Testis (tissue), 3 donors: ENCODE results near the gene SNX14. TPM values are rescaled to one million over a fixed set of nuclear protein-coding genes. Genes with fewer than 3 reads are reported as not detected.

Experiments
- DNase-seq: peaks from one replicate; pipeline ENCODE4 v3.0.0-alpha.2; 2019
- H3K27ac ChIP-seq, 2 donors: fragments of 200-600 bp; sonication (generic); one replicate each; pipeline ENCODE4 v1.5.1; 2019
- H3K27me3 ChIP-seq: fragments of 200-600 bp; sonication (generic); one replicate; pipeline ENCODE4 v1.5.1; 2019
- H3K36me3 ChIP-seq: fragments of 200-600 bp; sonication (generic); one replicate; pipeline ENCODE4 v1.5.1; 2017; ENCODE audit warnings: low read depth; ENCODE audit errors: missing control alignments
- H3K4me1 ChIP-seq: fragments of 200-600 bp; sonication (generic); one replicate; pipeline ENCODE4 v1.5.1; 2019
- H3K4me3 ChIP-seq, 2 donors: fragments of 200-600 bp; sonication (generic); one replicate each; pipeline ENCODE4 v1.5.1; 2017 to 2019
- H3K9me3 ChIP-seq: fragments of 200-600 bp; sonication (generic); one replicate; pipeline ENCODE4 v1.5.1; 2017
- CTCF ChIP-seq, 3 experiments: fragments of 450-650 bp in 2 of 3; fragments of 200-600 bp in 1 of 3; sonication (generic) in 1 of 3; IDR thresholded peaks; one replicate each; pipeline ENCODE4 v1.5.1; 2016 to 2019; ENCODE audit warnings: antibody characterized with exemption in 3 of 3, mild to moderate bottlenecking in 2 of 3, moderate library complexity in 1 of 3
- POLR2A ChIP-seq: fragments of 450-650 bp; IDR thresholded peaks from one replicate; pipeline ENCODE4 v1.6.1; 2017; ENCODE audit warnings: antibody characterized with exemption, mild to moderate bottlenecking, moderate library complexity
- WGBS, 2 donors: methylation state at CpG; one replicate each; pipeline ENCODE4 v1.1.5; 2018; 5-methylcytosine and 5-hydroxymethylcytosine counted together
- intact Hi-C: fragments of 100-400 bp; cut with DNase I; formaldehyde crosslinking; loops from one replicate; pipeline ENCODE4 v1.15.1; 2023; ENCODE audit warnings: low total_unique reads
- polyA plus RNA-seq: library from polyadenylated mRNA; stranded (reverse); fragments of 350-450 nt; fragmentation: Illumina TruSeq; extraction: RNeasy Lipid Tissue Mini Kit (QIAGEN cat#74804); gene quantifications from one replicate; pipeline ENCODE4 v1.2.3, GENCODE V29; 2014; ENCODE audit warnings: low read depth, low replicate concordance; ENCODE audit not compliant: insufficient read depth
- total RNA-seq, 2 donors: library from RNA; depleted of rRNA; stranded (reverse); fragments of >200 nt; gene quantifications; one replicate each; pipeline ENCODE4 v1.2.3, GENCODE V29; 2016

SNX14 gene
- total and polyA plus RNA-seq, 3 donors from 2014 or later, result 108 to 170 (median 142) TPM

GRCh38 chr6:85498596-85499258 lies 94.9 kb downstream of the SNX14 start:
- 75 to 79% methylated on average over 2 of the region's 2 CpGs for WGBS, 2 donors
- Histone ChIP-seq H3K9me3 (no peaks in the 10 kb centered on the region), H3K4me1 (no peaks in the 10 kb centered on the region), H3K4me3 (no peak overlapping the region), H3K27ac (no peak overlapping the region), H3K27me3 (no peaks in the 10 kb centered on the region), H3K36me3 (no peaks in the 10 kb centered on the region)
- intact Hi-C loops, result no loop called here
- TF ChIP-seq POLR2A, result no peak
- no peak for TF ChIP-seq CTCF (IDR thresholded peaks at IDR 0.05)
- DNase-seq, result no peak

- no peaks in the 10 kb centered on the region for H3K36me3 ChIP-seq
- intact Hi-C loops, result no loop called here
- no peaks in the 10 kb centered on the region for H3K4me1 ChIP-seq
- no peaks in the 10 kb centered on the region for H3K9me3 ChIP-seq
- H3K27ac ChIP-seq, result no peak overlapping the region
- no peak for DNase-seq
- WGBS, 2 donors, result 90 to 97% methylated on average over 5 of the region's 5 CpGs
- TF ChIP-seq POLR2A, result no peak
- no peak for TF ChIP-seq CTCF (IDR thresholded peaks at IDR 0.05)
- no peaks in the 10 kb centered on the region for H3K27me3 ChIP-seq
- H3K4me3 ChIP-seq, result no peak overlapping the region
Observed at GRCh38 chr6:85496856-85497255, 96.8 kb downstream of the SNX14 start.

GRCh38 chr6:85496009-85496579 lies 97.6 kb downstream of the SNX14 start:
- Histone ChIP-seq H3K4me3 (no peak overlapping the region), H3K9me3 (no peaks in the 10 kb centered on the region)
- intact Hi-C loops, result no loop called here

GRCh38 chr6:85494547-85495536 lies 98.8 kb downstream of the SNX14 start:
- WGBS, 2 donors, result 68 to 69% methylated on average over 5 of the region's 5 CpGs
- H3K27ac ChIP-seq, result no peak overlapping the region
- intact Hi-C loops, result no loop called here

More at GRCh38 chr6:85496009-85496579, 97.6 kb downstream of the SNX14 start:
- Histone ChIP-seq H3K36me3 (no peaks in the 10 kb centered on the region), H3K27ac (no peak overlapping the region), H3K27me3 (no peaks in the 10 kb centered on the region), H3K4me1 (no peaks in the 10 kb centered on the region)
- 76 to 84% methylated on average over 8 of the region's 8 CpGs for WGBS, 2 donors
- no peak for TF ChIP-seq CTCF (IDR thresholded peaks at IDR 0.05)
- TF ChIP-seq POLR2A, result no peak
- DNase-seq, result no peak

More at GRCh38 chr6:85494547-85495536, 98.8 kb downstream of the SNX14 start:
- DNase-seq, result no peak
- TF ChIP-seq POLR2A, result no peak
- no peak for TF ChIP-seq CTCF (IDR thresholded peaks at IDR 0.05)
- H3K27me3 ChIP-seq, result no peaks in the 10 kb centered on the region
- no peaks in the 10 kb centered on the region for H3K4me1 ChIP-seq
- no peaks in the 10 kb centered on the region for H3K36me3 ChIP-seq
- H3K4me3 ChIP-seq, result no peak overlapping the region
- H3K9me3 ChIP-seq, result no peaks in the 10 kb centered on the region
